ENCODE data around the gene TTC13. TPM values are rescaled to one million over a fixed set of nuclear protein-coding genes. Genes with fewer than 3 reads are reported as not detected.

Gene TTC13
- total RNA-seq, 1 donor from 2014 or later = 23.0 TPM

DNA sequence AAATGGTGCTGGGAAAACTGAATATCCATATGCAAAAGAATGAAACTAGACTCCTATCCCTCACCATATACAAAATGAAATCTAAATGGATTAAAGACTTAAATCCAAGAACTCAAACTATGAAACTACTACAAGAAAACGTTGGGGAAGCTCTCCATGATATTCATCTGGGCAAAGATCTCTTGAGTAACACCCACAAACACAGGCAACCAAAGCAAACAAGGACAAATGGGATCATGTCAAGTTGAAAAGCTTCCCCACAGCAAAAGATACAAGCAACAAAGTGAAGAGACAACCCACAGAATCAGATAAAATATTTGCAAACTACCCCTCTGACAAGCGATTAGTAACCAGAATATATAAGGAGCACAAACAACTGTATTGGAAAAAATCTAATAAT, 13.8 kb downstream of the TTC13 start:
- no peaks in the 10 kb centered on the region for H3F3A ChIP-seq (ENCODE audit: low read depth)
- no peaks in the 10 kb centered on the region for H3K9me3 ChIP-seq (ENCODE audit: low read depth)
- Mint-ChIP-seq H3K4me3 (no peak overlapping the region), H3K36me3 (peaks cover under 1% of the 10 kb centered on the region), H3K27ac (no peak overlapping the region), H3K9me3 (no peaks in the 10 kb centered on the region), H3K27me3 (ENCODE audit: insufficient read depth, low read depth) (no peaks in the 10 kb centered on the region), H3K4me1 (no peaks in the 10 kb centered on the region)
- H3K4me1 ChIP-seq = no peaks in the 10 kb centered on the region
- no peak overlapping the region for H3K4me3 ChIP-seq
- H3K27ac ChIP-seq = no peak overlapping the region
- H3K9ac ChIP-seq = no peak overlapping the region
- no peak for DNase-seq (ENCODE audit: low spot score)
- H3K27me3 ChIP-seq = no peaks in the 10 kb centered on the region
- no peak overlapping the region for H3K4me2 ChIP-seq
- H3K79me2 ChIP-seq (ENCODE audit: low read depth) = peaks cover 3% of the 10 kb centered on the region
- H3K36me3 ChIP-seq = no peaks in the 10 kb centered on the region
- TF ChIP-seq EZH2 (IDR thresholded peaks at IDR 0.05) (no peak), EZH2phosphoT487 (IDR thresholded peaks at IDR 0.05) (no peak)
- TF ChIP-seq, protein P1, sequence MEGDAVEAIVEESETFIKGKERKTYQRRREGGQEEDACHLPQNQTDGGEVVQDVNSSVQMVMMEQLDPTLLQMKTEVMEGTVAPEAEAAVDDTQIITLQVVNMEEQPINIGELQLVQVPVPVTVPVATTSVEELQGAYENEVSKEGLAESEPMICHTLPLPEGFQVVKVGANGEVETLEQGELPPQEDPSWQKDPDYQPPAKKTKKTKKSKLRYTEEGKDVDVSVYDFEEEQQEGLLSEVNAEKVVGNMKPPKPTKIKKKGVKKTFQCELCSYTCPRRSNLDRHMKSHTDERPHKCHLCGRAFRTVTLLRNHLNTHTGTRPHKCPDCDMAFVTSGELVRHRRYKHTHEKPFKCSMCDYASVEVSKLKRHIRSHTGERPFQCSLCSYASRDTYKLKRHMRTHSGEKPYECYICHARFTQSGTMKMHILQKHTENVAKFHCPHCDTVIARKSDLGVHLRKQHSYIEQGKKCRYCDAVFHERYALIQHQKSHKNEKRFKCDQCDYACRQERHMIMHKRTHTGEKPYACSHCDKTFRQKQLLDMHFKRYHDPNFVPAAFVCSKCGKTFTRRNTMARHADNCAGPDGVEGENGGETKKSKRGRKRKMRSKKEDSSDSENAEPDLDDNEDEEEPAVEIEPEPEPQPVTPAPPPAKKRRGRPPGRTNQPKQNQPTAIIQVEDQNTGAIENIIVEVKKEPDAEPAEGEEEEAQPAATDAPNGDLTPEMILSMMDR (IDR thresholded peaks at IDR 0.05) = no peak
- no peak overlapping the region for H2AFZ ChIP-seq (replicated peaks)
- H4K20me1 ChIP-seq (ENCODE audit: low read depth) = no peaks in the 10 kb centered on the region

DNA sequence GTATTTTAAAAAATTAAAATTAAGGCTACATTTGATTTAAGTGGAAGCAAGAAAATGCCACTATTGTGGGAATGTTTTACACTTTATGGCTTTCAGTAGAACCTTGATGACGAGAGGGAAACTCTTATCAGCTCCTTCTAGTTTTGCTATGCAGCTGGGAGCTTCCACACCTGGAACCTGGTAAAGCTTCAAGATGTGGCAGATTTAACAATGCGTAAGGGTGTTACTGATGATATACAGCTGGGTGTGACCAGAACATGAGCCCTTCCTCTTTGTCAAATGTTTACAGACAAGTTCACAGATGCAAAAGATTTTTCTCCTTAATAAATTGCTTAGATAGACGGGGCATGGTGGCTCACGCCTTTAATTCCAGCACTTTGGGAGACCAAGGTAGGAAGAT, 20.3 kb downstream of the TTC13 start:
- Histone ChIP-seq H3K36me3 (peaks cover 4% of the 10 kb centered on the region), H3K9ac (no peak overlapping the region), H3K27ac (no peak overlapping the region), H3K4me3 (no peak overlapping the region), H3K4me2 (no peak overlapping the region), H3F3A (ENCODE audit: low read depth) (no peaks in the 10 kb centered on the region), H3K79me2 (ENCODE audit: low read depth) (no peaks in the 10 kb centered on the region), H3K9me3 (ENCODE audit: low read depth) (no peaks in the 10 kb centered on the region), H4K20me1 (ENCODE audit: low read depth) (no peaks in the 10 kb centered on the region), H3K27me3 (no peaks in the 10 kb centered on the region), H3K4me1 (no peaks in the 10 kb centered on the region), H2AFZ (replicated peaks) (no peak overlapping the region)
- no peaks in the 10 kb centered on the region for H3K9me3 Mint-ChIP-seq
- TF ChIP-seq, protein P1 (IDR thresholded peaks at IDR 0.05) = no peak
- TF ChIP-seq EZH2 (IDR thresholded peaks at IDR 0.05) (no peak), EZH2phosphoT487 (IDR thresholded peaks at IDR 0.05) (no peak)
- no peak overlapping the region for H3K4me3 Mint-ChIP-seq
- no peaks in the 10 kb centered on the region for H3K27me3 Mint-ChIP-seq (ENCODE audit: insufficient read depth, low read depth)
- DNase-seq (ENCODE audit: low spot score) = no peak
- H3K36me3 Mint-ChIP-seq = peaks cover 4% of the 10 kb centered on the region
- H3K27ac Mint-ChIP-seq = no peak overlapping the region
- no peaks in the 10 kb centered on the region for H3K4me1 Mint-ChIP-seq

DNA sequence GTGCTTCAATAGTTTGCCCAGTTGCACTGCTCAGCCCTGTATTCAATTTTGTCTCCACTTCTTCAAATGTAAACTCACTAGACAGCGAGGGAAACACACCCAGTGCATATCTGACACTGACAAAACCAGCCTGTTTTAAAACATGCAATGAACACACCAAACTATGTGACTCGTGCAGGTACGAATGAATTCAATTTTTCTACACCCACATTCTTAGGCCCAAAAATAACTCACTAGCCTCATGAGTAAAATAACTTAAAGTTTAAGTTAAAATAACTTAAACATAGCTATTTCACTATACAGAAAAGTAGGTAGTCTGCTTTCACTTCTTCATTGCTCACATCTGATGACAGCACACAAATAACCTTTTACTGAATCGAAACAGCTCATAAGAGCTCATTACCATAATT, 21.1 kb downstream of the TTC13 start:
- no peaks in the 10 kb centered on the region for H4K20me1 ChIP-seq (ENCODE audit: low read depth)
- H3K27ac Mint-ChIP-seq = no peak overlapping the region
- no peaks in the 10 kb centered on the region for H3K9me3 Mint-ChIP-seq
- no peak overlapping the region for H3K4me3 ChIP-seq
- H3K4me3 Mint-ChIP-seq = no peak overlapping the region
- H3K9me3 ChIP-seq (ENCODE audit: low read depth) = no peaks in the 10 kb centered on the region
- H3K4me2 ChIP-seq = no peak overlapping the region
- no peak overlapping the region for H3K9ac ChIP-seq
- no peaks in the 10 kb centered on the region for H3K4me1 ChIP-seq
- peaks cover 4% of the 10 kb centered on the region for H3K36me3 ChIP-seq
- H2AFZ ChIP-seq (replicated peaks) = no peak overlapping the region
- H3F3A ChIP-seq (ENCODE audit: low read depth) = no peaks in the 10 kb centered on the region
- peaks cover 4% of the 10 kb centered on the region for H3K36me3 Mint-ChIP-seq
- DNase-seq (ENCODE audit: low spot score) = no peak
- no peaks in the 10 kb centered on the region for H3K4me1 Mint-ChIP-seq
- no peak overlapping the region for H3K27ac ChIP-seq
- no peaks in the 10 kb centered on the region for H3K27me3 ChIP-seq
- H3K79me2 ChIP-seq (ENCODE audit: low read depth) = no peaks in the 10 kb centered on the region
- no peaks in the 10 kb centered on the region for H3K27me3 Mint-ChIP-seq (ENCODE audit: insufficient read depth, low read depth)
- TF ChIP-seq EZH2phosphoT487 (IDR thresholded peaks at IDR 0.05) (no peak), EZH2 (IDR thresholded peaks at IDR 0.05) (no peak)
- TF ChIP-seq, protein P1 (IDR thresholded peaks at IDR 0.05) = no peak
